Central memory CD4-positive, alpha-beta T cell (primary cell): Measurements from ENCODE around the gene DDIT3.
"Not testable (repeated sequence)": the region's sequence is repeated elsewhere in the genome, so short reads cannot be mapped to it uniquely, and the experiment has no call there.

Source experiments
- DNase-seq: peaks from one replicate; pipeline ENCODE4 v3.0.0; 2022

DDIT3 gene

GRCh38 chr12:57524814-57525614 is 4.7 kb upstream of the DDIT3 start:
- DNase-seq: no peak

- no peak for DNase-seq
Observed at GRCh38 chr12:57523706-57524614, 3.6 kb upstream of the DDIT3 start.

- no peak for DNase-seq
Observed at GRCh38 chr12:57522887-57523705, 2.8 kb upstream of the DDIT3 start.

- DNase-seq: peak; percentile 90
Observed at GRCh38 chr12:57522011-57522886, 1.9 kb upstream of the DDIT3 start, which contains the start of gene MBD6. Gene MBD6 (plus strand): TSS chr12:57522824. CDS start chr12:57524304, 1,480 bp downstream.

GRCh38 chr12:57521525-57522010 is 1.3 kb upstream of the DDIT3 start:
- no peak for DNase-seq

GRCh38 chr12:57519796-57520052 is 590 bp downstream of the DDIT3 start:
- DNase-seq: peak; percentile 21

- no peak for DNase-seq
Observed at GRCh38 chr12:57518920-57519795, 1.2 kb downstream of the DDIT3 start.

- no peak for DNase-seq
Observed at GRCh38 chr12:57518176-57518919, 2.0 kb downstream of the DDIT3 start.

GRCh38 chr12:57517718-57518117 is 2.6 kb downstream of the DDIT3 start:
- DNase-seq: not testable (repeated sequence)

GRCh38 chr12:57517187-57517586 is 3.1 kb downstream of the DDIT3 start:
- no peak for DNase-seq

GRCh38 chr12:57516617-57517153 is 3.6 kb downstream of the DDIT3 start:
- no peak for DNase-seq

GRCh38 chr12:57515934-57516541 is 4.3 kb downstream of the DDIT3 start:
- DNase-seq: no peak

- DNase-seq: no peak
Observed at GRCh38 chr12:57515408-57515933, 4.8 kb downstream of the DDIT3 start.

GRCh38 chr12:57514720-57515407 is 5.5 kb downstream of the DDIT3 start:
- no peak for DNase-seq

GRCh38 chr12:57514246-57514645 is 6.1 kb downstream of the DDIT3 start:
- DNase-seq: not testable (repeated sequence)

GRCh38 chr12:57513677-57514076 is 6.6 kb downstream of the DDIT3 start:
- not testable (repeated sequence) for DNase-seq

GRCh38 chr12:57513266-57513665 is 7.0 kb downstream of the DDIT3 start:
- DNase-seq: no peak

GRCh38 chr12:57512665-57513064 is 7.6 kb downstream of the DDIT3 start:
- no peak for DNase-seq
